PC-3 (cell line): ENCODE results near the gene CHST3. TPM values are rescaled to one million over a fixed set of nuclear protein-coding genes. Genes with fewer than 3 reads are reported as not detected.

Source experiments
- ATAC-seq: fragments of 200-7000 bp; cut with Tn5 transposase; 2 replicates; pipeline ENCODE4 v1.9.1; 2020; ENCODE audit warnings: mild to moderate bottlenecking, moderate library complexity
- Bru-seq: library from RNA; stranded (reverse); fragments of 400-500 nt; gene quantifications from one replicate; lab custom pipeline; 2021; lab: Mats Ljungman, UMichigan
- BruChase-seq, 2 experiments: library from RNA; stranded (reverse); fragments of 400-500 nt; gene quantifications; one replicate each; lab custom pipeline; 2021; lab: Mats Ljungman, UMichigan
- BruUV-seq: library from RNA; stranded (reverse); fragments of 400-500 nt; replicated peaks from 2 replicates; lab custom pipeline; 2021; lab: Mats Ljungman, UMichigan
- CTCF ChIA-PET: fragments of 300-600 bp; sonication (Branson Sonifier 250); formaldehyde crosslinking; loops from one replicate; lab custom pipeline; 2022; ENCODE audit warnings: antibody characterized with exemption; lab: Charles Lee
- POLR2A ChIA-PET: fragments of 300-600 bp; sonication (Branson Sonifier 250); formaldehyde crosslinking; loops from one replicate; lab custom pipeline; 2022; ENCODE audit warnings: antibody characterized with exemption; ENCODE audit not compliant: unreplicated experiment; lab: Charles Lee
- DNase-seq: peaks from one replicate; pipeline ENCODE4 v3.0.0-alpha.2; 2015
- H2AFZ ChIP-seq: fragments of 300-600 bp; sonication (generic); 2 replicates; pipeline ENCODE4 v1.6.0; 2016; ENCODE audit warnings: antibody characterized with exemption, low read length
- H3F3A ChIP-seq: fragments of 300-600 bp; sonication (generic); one replicate; pipeline ENCODE4 v1.6.0; 2017; ENCODE audit warnings: antibody characterized with exemption, low read length, control low read depth, mild to moderate bottlenecking; ENCODE audit not compliant: unreplicated experiment
- H3K27ac ChIP-seq: fragments of 300-600 bp; sonication (generic); 2 replicates; pipeline ENCODE4 v1.5.1; 2016; ENCODE audit warnings: mild to moderate bottlenecking, low read length
- H3K27me3 ChIP-seq: fragments of 300-600 bp; sonication (generic); 2 replicates; pipeline ENCODE4 v1.6.1; 2016; ENCODE audit warnings: low read length, mixed read lengths
- H3K36me3 ChIP-seq: fragments of 300-600 bp; sonication (generic); 2 replicates; pipeline ENCODE4 v1.6.1; 2016; ENCODE audit warnings: low read depth, mixed run types, low read length, mixed read lengths
- H3K4me1 ChIP-seq: fragments of 300-600 bp; sonication (generic); 2 replicates; pipeline ENCODE4 v1.5.1; 2016; ENCODE audit warnings: low read length; ENCODE audit not compliant: insufficient read depth
- H3K4me2 ChIP-seq: fragments of 300-600 bp; sonication (generic); 2 replicates; pipeline ENCODE4 v1.6.0; 2016; ENCODE audit warnings: low read length
- H3K4me3 ChIP-seq: fragments of 300-600 bp; sonication (generic); 2 replicates; pipeline ENCODE4 v1.5.1; 2016; ENCODE audit warnings: mild to moderate bottlenecking, low read length, mixed read lengths
- H3K79me2 ChIP-seq: fragments of 300-600 bp; sonication (generic); 2 replicates; pipeline ENCODE4 v1.6.1; 2017; ENCODE audit warnings: low read length, mixed read lengths
- H3K9ac ChIP-seq: fragments of 300-600 bp; sonication (generic); 2 replicates; pipeline ENCODE4 v1.6.0; 2016; ENCODE audit warnings: mild to moderate bottlenecking, low read length
- H3K9me2 ChIP-seq: fragments of 300-600 bp; sonication (generic); replicated peaks from 2 replicates; pipeline ENCODE4 v1.6.1; 2016; ENCODE audit warnings: mixed run types, low read length, mixed read lengths
- H3K9me3 ChIP-seq: fragments of 300-600 bp; sonication (generic); 2 replicates; pipeline ENCODE4 v1.6.1; 2016; ENCODE audit warnings: low read length, mixed read lengths
- H4K20me1 ChIP-seq: fragments of 300-600 bp; sonication (generic); 2 replicates; pipeline ENCODE4 v1.6.1; 2016; ENCODE audit warnings: low read length, mixed read lengths
- CTCF ChIP-seq: fragments of 300-600 bp; sonication (generic); conservative IDR thresholded peaks from 2 replicates; pipeline ENCODE4 v1.5.1; 2017; ENCODE audit warnings: antibody characterized with exemption, low read depth, mild to moderate bottlenecking, low read length
- EZH2 ChIP-seq: fragments of 300-600 bp; sonication (generic); IDR thresholded peaks from one replicate; pipeline ENCODE4 v1.6.1; 2017; ENCODE audit warnings: antibody characterized with exemption, mild to moderate bottlenecking, low read length; ENCODE audit not compliant: unreplicated experiment
- EZH2phosphoT487 ChIP-seq: fragments of 300-600 bp; sonication (generic); IDR thresholded peaks from 2 replicates; pipeline ENCODE4 v1.6.1; 2018; ENCODE audit warnings: mild to moderate bottlenecking, antibody characterized with exemption, low read length, borderline replicate concordance
- intact Hi-C: fragments of 100-400 bp; cut with micrococcal nuclease; formaldehyde crosslinking; loops from 2 replicates; pipeline ENCODE4 v1.9.0; 2023
- long read RNA-seq: library from polyadenylated mRNA; unstranded; transcript quantifications from one replicate; pipeline ENCODE4 v2.0.0, GENCODE V29; 2021; ENCODE audit not compliant: unreplicated experiment
- total RNA-seq: library from RNA; depleted of rRNA; stranded (reverse); fragments of >200 nt; gene quantifications from 2 replicates; pipeline ENCODE4 v1.2.3, GENCODE V29; 2014; rRNA removed

CHST3 gene
- total RNA-seq = 12.7 and 17.0 TPM in 2 replicates
- Bru-seq, nascent RNA = percentile 66 among the genes with signal in this experiment
- percentile 72 among the genes with signal in this experiment for BruChase-seq, experiment 1, labeled RNA remaining after a 6-hour chase
- BruChase-seq, experiment 2, labeled RNA remaining after a 2-hour chase = percentile 65 among the genes with signal in this experiment
- long read RNA-seq, partial matches to known transcripts = 17 of 17 reads
- long read RNA-seq, other reads (novel, unspliced or antisense) = 0 of 17 reads

GRCh38 chr10:71964098-71964742 is at the start of gene CHST3:
Gene CHST3 (plus strand): TSS chr10:71964395. CDS start chr10:72005843, 41,448 bp downstream.
- Histone ChIP-seq H2AFZ (peak within 1 kb of the TSS; percentile 88), H3K9me3 (no peaks in the 10 kb centered on the region), H3K36me3 (no peaks in the 10 kb centered on the region), H4K20me1 (peaks cover 3% of the 10 kb centered on the region; the same call in 1 of the 2 replicates), H3K27ac (peak within 1 kb of the TSS; percentile 74), H3F3A (no peaks in the 10 kb centered on the region), H3K9me2 (no peaks in the 10 kb centered on the region), H3K4me3 (peak within 1 kb of the TSS; percentile 82), H3K9ac (peak within 1 kb of the TSS; percentile 84), H3K4me2 (peak within 1 kb of the TSS; percentile 98), H3K27me3 (no peaks in the 10 kb centered on the region), H3K4me1 (peaks cover 43% of the 10 kb centered on the region), H3K79me2 (peaks cover 49% of the 10 kb centered on the region)
- POLR2A ChIA-PET = interaction anchor here (0.5 kb wide), 1 partner anchor 144 kb away, joined by 3 read pairs; no protein-coding TSS in a partner anchor
- intact Hi-C loops = no loop called here
- no TSS peak for BruUV-seq
- TF ChIP-seq CTCF (no peak), EZH2phosphoT487 (no peak), EZH2 (no peak)
- DNase-seq (peak; percentile 37), ATAC-seq (peak; percentile 56)
- CTCF ChIA-PET = interaction anchor here (1.2 kb wide), 1 partner anchor 8 kb away, joined by 3 read pairs; no protein-coding TSS in a partner anchor

GRCh38 chr10:71916827-71917226 is 47.4 kb upstream of the CHST3 start:
- Histone ChIP-seq H3F3A (no peaks in the 10 kb centered on the region), H3K79me2 (no peaks in the 10 kb centered on the region), H3K36me3 (no peaks in the 10 kb centered on the region), H4K20me1 (no peaks in the 10 kb centered on the region), H3K9ac (no peak overlapping the region), H3K4me2 (no peak overlapping the region), H3K27me3 (no peaks in the 10 kb centered on the region), H2AFZ (no peak overlapping the region), H3K4me3 (no peak overlapping the region), H3K9me3 (no peaks in the 10 kb centered on the region), H3K27ac (no peak overlapping the region), H3K4me1 (peaks cover 23% of the 10 kb centered on the region), H3K9me2 (no peaks in the 10 kb centered on the region)
- CTCF ChIA-PET = interaction anchor here (1.2 kb wide), 1 partner anchor 132 kb away, joined by 6 read pairs; no protein-coding TSS in a partner anchor
- DNase-seq (no peak), ATAC-seq (no peak)
- POLR2A ChIA-PET = no interaction called here
- no TSS peak for BruUV-seq
- TF ChIP-seq EZH2 = no peak
- TF ChIP-seq EZH2phosphoT487 = no peak
- no peak for TF ChIP-seq CTCF
- intact Hi-C loops = loop anchor here (5.0 kb wide), 1 partner anchor 130 kb away; no protein-coding TSS in a partner anchor
